AG04449 (cell line): Measurements from ENCODE around the gene NSUN2.
A peak's percentile ranks its signal among the peaks of the same experiment; 100 is the strongest.

Source experiments
- CTCF ChIA-PET: fragments of 350-600 bp; formaldehyde crosslinking; extraction: SDS; loops from one replicate; lab custom pipeline; 2021; ENCODE audit warnings: antibody characterized with exemption; lab: Yijun Ruan, JAX
- POLR2A ChIA-PET: fragments of 400-600, 350-600 bp; formaldehyde crosslinking; extraction: SDS; loops from one replicate; lab custom pipeline; 2020; ENCODE audit warnings: antibody characterized with exemption, inconsistent platforms; lab: Yijun Ruan, JAX
- DNase-seq: peaks from one replicate; pipeline ENCODE4 v3.0.0-alpha.2; 2010; ENCODE audit warnings: low read depth, low spot score
- H3K4me3 ChIP-seq: 2 replicates; pipeline ENCODE4 v1.5.1; 2011; ENCODE audit warnings: low read depth, mild to moderate bottlenecking, control low read depth, low read length
- TF ChIP-seq, protein P1 (sequence below): IDR thresholded peaks from one replicate; pipeline ENCODE4 v1.5.1; 2011; ENCODE audit warnings: mild to moderate bottlenecking, moderate library complexity, low read length, control low read depth, inconsistent platforms; ENCODE audit not compliant: insufficient read depth; ENCODE audit errors: missing control alignments

Gene NSUN2

DNA sequence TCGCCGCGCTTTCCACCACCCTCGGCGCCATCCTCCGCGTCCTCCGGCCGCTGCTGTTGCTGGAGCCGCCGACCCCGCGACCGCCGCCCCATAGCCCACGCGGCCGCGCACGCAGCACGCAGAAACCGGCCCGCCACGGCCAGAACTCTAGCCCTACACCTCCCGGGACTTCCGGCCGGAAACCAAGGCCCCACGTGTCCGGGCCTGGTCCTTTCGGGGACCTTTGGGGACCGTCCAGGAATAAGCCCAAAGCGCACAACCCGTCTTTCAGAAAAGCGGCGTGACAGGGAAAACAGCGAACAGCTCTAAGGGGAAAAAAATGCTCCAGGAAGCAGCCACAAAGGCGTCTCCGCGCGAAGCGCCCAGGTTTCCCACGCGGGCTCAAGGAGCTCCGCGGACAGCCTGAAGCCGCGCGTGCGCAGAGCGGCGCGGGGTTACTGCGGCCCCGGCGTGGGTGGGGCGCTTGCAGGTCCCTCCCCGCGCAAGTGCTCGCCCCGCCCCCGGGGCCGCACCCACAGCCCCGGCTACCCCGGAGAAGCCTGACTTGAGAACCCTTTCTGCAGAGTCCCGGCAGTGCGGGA lies at the start of gene NSUN2, which contains the start of gene SRD5A1:
Gene NSUN2 (minus strand): TSS at position 157 of the 581 bp plus-strand sequence. CDS start 65 bp downstream, at position 92.
Gene SRD5A1 (plus strand): TSS at position 553 of the 581 bp plus-strand sequence. CDS start 137 bp downstream, outside the sequence.
- POLR2A ChIA-PET: interaction anchor here (1.1 to 2.0 kb wide), 3 partner anchors 79 to 112 kb away, joined by 3 to 14 read pairs (median 5); partner anchors contain the start of gene TENT4A

DNA sequence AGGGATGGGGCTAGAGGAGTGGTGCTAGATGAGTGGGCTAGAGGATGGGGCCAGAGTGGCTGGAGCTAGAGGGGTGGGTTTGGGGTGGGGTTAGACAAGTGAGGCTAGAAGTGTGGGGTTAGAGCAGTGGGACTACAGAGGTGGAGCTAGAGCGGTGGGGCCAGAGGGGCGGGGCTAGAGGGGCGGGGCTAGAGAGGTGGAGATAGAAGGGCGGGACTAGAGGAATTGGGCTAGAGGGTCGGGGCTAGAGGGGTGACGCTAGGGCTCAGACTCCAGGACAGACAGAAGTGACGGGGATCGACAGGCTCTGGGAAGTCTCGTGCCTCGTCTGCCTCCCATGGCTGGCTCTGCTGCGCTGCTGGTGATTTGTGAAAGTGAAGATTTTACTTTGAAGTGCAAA lies 49.4 kb upstream of the NSUN2 start:
- ChIA-PET POLR2A (no interaction called here), CTCF (no interaction called here)
- TF ChIP-seq, protein P1, sequence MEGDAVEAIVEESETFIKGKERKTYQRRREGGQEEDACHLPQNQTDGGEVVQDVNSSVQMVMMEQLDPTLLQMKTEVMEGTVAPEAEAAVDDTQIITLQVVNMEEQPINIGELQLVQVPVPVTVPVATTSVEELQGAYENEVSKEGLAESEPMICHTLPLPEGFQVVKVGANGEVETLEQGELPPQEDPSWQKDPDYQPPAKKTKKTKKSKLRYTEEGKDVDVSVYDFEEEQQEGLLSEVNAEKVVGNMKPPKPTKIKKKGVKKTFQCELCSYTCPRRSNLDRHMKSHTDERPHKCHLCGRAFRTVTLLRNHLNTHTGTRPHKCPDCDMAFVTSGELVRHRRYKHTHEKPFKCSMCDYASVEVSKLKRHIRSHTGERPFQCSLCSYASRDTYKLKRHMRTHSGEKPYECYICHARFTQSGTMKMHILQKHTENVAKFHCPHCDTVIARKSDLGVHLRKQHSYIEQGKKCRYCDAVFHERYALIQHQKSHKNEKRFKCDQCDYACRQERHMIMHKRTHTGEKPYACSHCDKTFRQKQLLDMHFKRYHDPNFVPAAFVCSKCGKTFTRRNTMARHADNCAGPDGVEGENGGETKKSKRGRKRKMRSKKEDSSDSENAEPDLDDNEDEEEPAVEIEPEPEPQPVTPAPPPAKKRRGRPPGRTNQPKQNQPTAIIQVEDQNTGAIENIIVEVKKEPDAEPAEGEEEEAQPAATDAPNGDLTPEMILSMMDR: no peak
- no peak overlapping the region for H3K4me3 ChIP-seq
- DNase-seq: no peak

More for the DNA sequence above, at the start of gene NSUN2, which contains the start of gene SRD5A1:
- CTCF ChIA-PET: interaction anchor here (0.7 to 10.0 kb wide), 10 partner anchors 14 to 133 kb away, joined by 3 to 81 read pairs (median 3); no protein-coding TSS in a partner anchor
- TF ChIP-seq, protein P1: no peak
- DNase-seq: peak; percentile 42
- H3K4me3 ChIP-seq: peak within 1 kb of the TSS; percentile 67

DNA sequence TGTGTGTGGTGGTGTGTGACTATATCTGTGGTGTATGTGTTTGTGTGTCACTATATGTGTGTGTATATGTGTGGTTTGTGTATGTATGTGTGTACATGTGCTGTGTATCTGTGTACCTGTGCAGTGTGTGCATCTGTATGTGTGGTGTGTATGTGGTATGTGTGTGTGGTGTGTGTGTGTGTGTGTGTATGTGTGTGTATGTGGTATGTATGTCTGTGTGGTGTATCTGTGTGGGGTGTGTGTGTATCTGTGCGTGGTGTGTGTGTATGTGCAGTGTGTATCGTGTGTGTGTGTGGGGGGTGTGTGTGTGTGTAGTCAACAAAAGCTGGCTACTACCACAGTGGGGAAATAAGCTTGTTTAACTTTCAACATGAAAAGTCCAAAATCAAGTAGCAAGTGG lies 48.8 kb upstream of the NSUN2 start:
- no peak overlapping the region for H3K4me3 ChIP-seq
- CTCF ChIA-PET: no interaction called here
- TF ChIP-seq, protein P1: no peak
- DNase-seq: no peak
- POLR2A ChIA-PET: no interaction called here

DNA sequence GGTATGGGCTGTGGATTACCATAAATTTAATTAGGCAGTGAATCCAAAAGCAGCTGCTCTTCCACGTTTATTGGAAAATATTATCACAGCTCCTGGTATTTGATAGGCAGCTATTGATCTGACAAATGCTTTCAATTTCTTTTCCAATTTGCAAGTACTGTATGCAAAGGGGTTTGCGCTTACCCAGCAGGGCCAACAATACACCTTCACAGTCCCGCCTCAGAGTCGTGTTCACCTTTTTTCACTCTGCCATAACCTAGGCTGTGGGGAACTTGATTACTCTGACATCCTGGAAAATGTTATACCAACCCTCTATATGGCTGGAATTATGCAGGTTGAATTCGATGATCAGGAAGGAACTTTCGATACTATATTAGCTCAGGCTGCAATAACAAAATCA lies 48.1 kb upstream of the NSUN2 start:
- H3K4me3 ChIP-seq: no peak overlapping the region
- ChIA-PET CTCF (interaction anchor here (1.2 kb wide), 1 partner anchor 65 kb away, joined by 3 read pairs; no protein-coding TSS in a partner anchor), POLR2A (interaction anchor here (0.6 kb wide), 1 partner anchor 32 kb away, joined by 3 read pairs; no protein-coding TSS in a partner anchor)
- DNase-seq: no peak
- TF ChIP-seq, protein P1: no peak

GRCh38 chr5:6678385-6678784 lies 45.5 kb upstream of the NSUN2 start:
- TF ChIP-seq, protein P1: no peak
- DNase-seq: no peak
- CTCF ChIA-PET: interaction anchor here (1.0 kb wide), 1 partner anchor 9 kb away, joined by 4 read pairs; no protein-coding TSS in a partner anchor
- POLR2A ChIA-PET: no interaction called here
- no peak overlapping the region for H3K4me3 ChIP-seq

DNA sequence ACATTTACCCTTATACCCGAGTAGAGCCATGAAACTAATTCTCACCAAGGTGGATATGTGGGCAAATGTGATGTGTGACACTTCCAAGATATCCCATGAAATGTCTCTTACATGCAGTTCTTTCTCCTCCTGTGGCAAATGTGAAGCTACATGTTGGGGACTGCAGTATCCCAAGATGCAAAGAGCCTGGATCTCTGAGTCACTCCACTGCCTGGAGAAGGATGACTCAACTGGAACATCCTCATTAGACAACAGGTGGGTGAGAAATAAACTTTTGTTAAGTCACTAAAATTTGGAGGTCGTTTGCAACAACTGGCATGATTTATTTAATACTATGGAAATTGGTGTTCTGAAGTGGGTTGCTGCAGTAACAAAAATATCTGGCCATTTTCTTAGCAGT lies 43.9 kb upstream of the NSUN2 start:
- no peak overlapping the region for H3K4me3 ChIP-seq
- ChIA-PET POLR2A (no interaction called here), CTCF (no interaction called here)
- TF ChIP-seq, protein P1: no peak
- DNase-seq: no peak
